Effector CD8-positive, alpha-beta T cell (primary cell): Measurements from ENCODE around the gene CHRM5.

Experiments used
- DNase-seq: peaks from one replicate; lab custom pipeline; 2025; lab: John Stamatoyannopoulos, UW
- total RNA-seq, 4 experiments: gene quantifications; one replicate each; lab custom pipeline; 2026; lab: John Stamatoyannopoulos, UW

The CHRM5 gene
- 0 reads per million in 4 experiments for total RNA-seq

GRCh38 chr15:33968224-33968623 lies at the start of gene CHRM5:
TSS of gene CHRM5 (plus strand) at chr15:33968497. CDS start at chr15:34062718, 94,221 bp downstream.
- DNase-seq = no peak

- no peak for DNase-seq
Observed at GRCh38 chr15:33923446-33923845, 44.9 kb upstream of the CHRM5 start.

- DNase-seq = no peak
Observed at GRCh38 chr15:33926260-33926659, 42.0 kb upstream of the CHRM5 start.

- DNase-seq = no peak
Observed at GRCh38 chr15:33932734-33933133, 35.6 kb upstream of the CHRM5 start.

GRCh38 chr15:33934396-33934795 lies 33.9 kb upstream of the CHRM5 start:
- DNase-seq = no peak

- DNase-seq = no peak
Observed at GRCh38 chr15:33934921-33935320, 33.4 kb upstream of the CHRM5 start.

GRCh38 chr15:33941279-33942063 lies 26.8 kb upstream of the CHRM5 start:
- no peak for DNase-seq

- DNase-seq = no peak
Observed at GRCh38 chr15:33946152-33946551, 22.1 kb upstream of the CHRM5 start.

GRCh38 chr15:33955945-33956344 lies 12.4 kb upstream of the CHRM5 start:
- no peak for DNase-seq

GRCh38 chr15:33956397-33956796 lies 11.9 kb upstream of the CHRM5 start:
- DNase-seq = no peak

GRCh38 chr15:33959844-33960548 lies 8.3 kb upstream of the CHRM5 start:
- DNase-seq = no peak

- DNase-seq = no peak
Observed at GRCh38 chr15:33960549-33960935, 7.8 kb upstream of the CHRM5 start.

GRCh38 chr15:33963831-33964664 lies 4.2 kb upstream of the CHRM5 start:
- DNase-seq = no peak

- no peak for DNase-seq
Observed at GRCh38 chr15:33964665-33965040, 3.6 kb upstream of the CHRM5 start.

- DNase-seq = no peak
Observed at GRCh38 chr15:33968821-33969220, 524 bp downstream of the CHRM5 start.

GRCh38 chr15:33971811-33972210 lies 3.5 kb downstream of the CHRM5 start:
- DNase-seq = no peak

- no peak for DNase-seq
Observed at GRCh38 chr15:33975022-33975565, 6.8 kb downstream of the CHRM5 start.

- DNase-seq = no peak
Observed at GRCh38 chr15:33980159-33980558, 11.9 kb downstream of the CHRM5 start.

- no peak for DNase-seq
Observed at GRCh38 chr15:33982516-33982915, 14.2 kb downstream of the CHRM5 start.

GRCh38 chr15:33985287-33985686 lies 17.0 kb downstream of the CHRM5 start:
- DNase-seq = no peak

- DNase-seq = no peak
Observed at GRCh38 chr15:33985751-33986150, 17.5 kb downstream of the CHRM5 start.

- no peak for DNase-seq
Observed at GRCh38 chr15:33987444-33987843, 19.1 kb downstream of the CHRM5 start.
